Measurements from ENCODE around the gene VPS37D. TPM values are rescaled to one million over a fixed set of nuclear protein-coding genes. Genes with fewer than 3 reads are reported as not detected.

VPS37D gene
- total and polyA plus RNA-seq, 2 experiments from 2014 or later, result 2.2 to 7.0 TPM

DNA sequence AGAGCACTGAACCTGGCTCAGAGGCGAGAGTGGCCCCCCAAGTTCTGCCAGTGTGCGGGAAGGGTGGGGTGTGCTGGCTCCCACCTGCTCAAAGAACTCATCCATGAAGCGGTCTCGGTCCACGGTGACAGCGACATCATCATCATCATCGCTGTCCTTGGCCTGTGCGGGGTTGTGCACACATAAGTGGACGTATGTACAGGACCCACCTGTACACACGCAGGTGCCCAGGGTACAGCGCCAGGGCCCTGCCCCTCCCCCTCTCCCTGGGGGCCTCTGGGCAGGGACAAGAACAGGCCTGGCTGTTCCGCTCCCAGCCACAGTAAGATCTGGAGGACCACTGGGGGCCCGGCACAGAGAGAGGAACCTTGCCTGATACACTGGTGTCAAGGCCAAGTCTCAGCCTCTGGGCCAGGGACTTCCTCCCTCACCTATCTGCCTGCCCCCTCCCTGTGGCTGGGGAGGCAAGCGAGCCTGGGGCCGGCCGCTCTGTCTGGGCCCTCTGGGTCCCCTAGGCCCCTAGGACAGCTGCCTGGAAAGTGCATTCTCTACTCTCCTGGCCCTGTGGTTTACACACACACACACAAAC is 41.4 kb downstream of the VPS37D start:
- Mint-ChIP-seq H3K27me3 (ENCODE audit: insufficient read depth, low read depth, poor library complexity) (peaks cover 9% of the 10 kb centered on the region), H3K4me3 (no peak overlapping the region), H3K9me3 (no peaks in the 10 kb centered on the region), H3K4me1 (peaks cover 16% of the 10 kb centered on the region), H3K36me3 (ENCODE audit: low read depth) (no peaks in the 10 kb centered on the region), H3K27ac (no peak overlapping the region)
- DNase-seq (ENCODE audit: low spot score) (no peak), ATAC-seq (no peak)
- Histone ChIP-seq H3K79me2 (replicated peaks; ENCODE audit: insufficient read depth) (no peaks in the 10 kb centered on the region), H3K27me3 (ENCODE audit: insufficient read depth) (no peaks in the 10 kb centered on the region), H3F3A (replicated peaks; ENCODE audit: low read depth) (no peaks in the 10 kb centered on the region), H3K4me2 (no peak overlapping the region), H3K9me2 (ENCODE audit: insufficient read depth) (no peaks in the 10 kb centered on the region), H3K4me3 (no peak overlapping the region), H3K4me1 (ENCODE audit: insufficient read depth) (peaks cover 8% of the 10 kb centered on the region), H3K27ac (ENCODE audit: low read depth) (no peak overlapping the region), H3K36me3 (ENCODE audit: insufficient read depth) (no peaks in the 10 kb centered on the region), H4K20me1 (replicated peaks; ENCODE audit: insufficient read depth) (no peaks in the 10 kb centered on the region; the same call in 1 of the 2 replicates), H2AFZ (no peak overlapping the region)
- TF ChIP-seq ZNF331 (CRISPR knock-in tag; IDR thresholded peaks at IDR 0.05; ENCODE audit: low read depth), result no peak
- TF ChIP-seq, protein P1, sequence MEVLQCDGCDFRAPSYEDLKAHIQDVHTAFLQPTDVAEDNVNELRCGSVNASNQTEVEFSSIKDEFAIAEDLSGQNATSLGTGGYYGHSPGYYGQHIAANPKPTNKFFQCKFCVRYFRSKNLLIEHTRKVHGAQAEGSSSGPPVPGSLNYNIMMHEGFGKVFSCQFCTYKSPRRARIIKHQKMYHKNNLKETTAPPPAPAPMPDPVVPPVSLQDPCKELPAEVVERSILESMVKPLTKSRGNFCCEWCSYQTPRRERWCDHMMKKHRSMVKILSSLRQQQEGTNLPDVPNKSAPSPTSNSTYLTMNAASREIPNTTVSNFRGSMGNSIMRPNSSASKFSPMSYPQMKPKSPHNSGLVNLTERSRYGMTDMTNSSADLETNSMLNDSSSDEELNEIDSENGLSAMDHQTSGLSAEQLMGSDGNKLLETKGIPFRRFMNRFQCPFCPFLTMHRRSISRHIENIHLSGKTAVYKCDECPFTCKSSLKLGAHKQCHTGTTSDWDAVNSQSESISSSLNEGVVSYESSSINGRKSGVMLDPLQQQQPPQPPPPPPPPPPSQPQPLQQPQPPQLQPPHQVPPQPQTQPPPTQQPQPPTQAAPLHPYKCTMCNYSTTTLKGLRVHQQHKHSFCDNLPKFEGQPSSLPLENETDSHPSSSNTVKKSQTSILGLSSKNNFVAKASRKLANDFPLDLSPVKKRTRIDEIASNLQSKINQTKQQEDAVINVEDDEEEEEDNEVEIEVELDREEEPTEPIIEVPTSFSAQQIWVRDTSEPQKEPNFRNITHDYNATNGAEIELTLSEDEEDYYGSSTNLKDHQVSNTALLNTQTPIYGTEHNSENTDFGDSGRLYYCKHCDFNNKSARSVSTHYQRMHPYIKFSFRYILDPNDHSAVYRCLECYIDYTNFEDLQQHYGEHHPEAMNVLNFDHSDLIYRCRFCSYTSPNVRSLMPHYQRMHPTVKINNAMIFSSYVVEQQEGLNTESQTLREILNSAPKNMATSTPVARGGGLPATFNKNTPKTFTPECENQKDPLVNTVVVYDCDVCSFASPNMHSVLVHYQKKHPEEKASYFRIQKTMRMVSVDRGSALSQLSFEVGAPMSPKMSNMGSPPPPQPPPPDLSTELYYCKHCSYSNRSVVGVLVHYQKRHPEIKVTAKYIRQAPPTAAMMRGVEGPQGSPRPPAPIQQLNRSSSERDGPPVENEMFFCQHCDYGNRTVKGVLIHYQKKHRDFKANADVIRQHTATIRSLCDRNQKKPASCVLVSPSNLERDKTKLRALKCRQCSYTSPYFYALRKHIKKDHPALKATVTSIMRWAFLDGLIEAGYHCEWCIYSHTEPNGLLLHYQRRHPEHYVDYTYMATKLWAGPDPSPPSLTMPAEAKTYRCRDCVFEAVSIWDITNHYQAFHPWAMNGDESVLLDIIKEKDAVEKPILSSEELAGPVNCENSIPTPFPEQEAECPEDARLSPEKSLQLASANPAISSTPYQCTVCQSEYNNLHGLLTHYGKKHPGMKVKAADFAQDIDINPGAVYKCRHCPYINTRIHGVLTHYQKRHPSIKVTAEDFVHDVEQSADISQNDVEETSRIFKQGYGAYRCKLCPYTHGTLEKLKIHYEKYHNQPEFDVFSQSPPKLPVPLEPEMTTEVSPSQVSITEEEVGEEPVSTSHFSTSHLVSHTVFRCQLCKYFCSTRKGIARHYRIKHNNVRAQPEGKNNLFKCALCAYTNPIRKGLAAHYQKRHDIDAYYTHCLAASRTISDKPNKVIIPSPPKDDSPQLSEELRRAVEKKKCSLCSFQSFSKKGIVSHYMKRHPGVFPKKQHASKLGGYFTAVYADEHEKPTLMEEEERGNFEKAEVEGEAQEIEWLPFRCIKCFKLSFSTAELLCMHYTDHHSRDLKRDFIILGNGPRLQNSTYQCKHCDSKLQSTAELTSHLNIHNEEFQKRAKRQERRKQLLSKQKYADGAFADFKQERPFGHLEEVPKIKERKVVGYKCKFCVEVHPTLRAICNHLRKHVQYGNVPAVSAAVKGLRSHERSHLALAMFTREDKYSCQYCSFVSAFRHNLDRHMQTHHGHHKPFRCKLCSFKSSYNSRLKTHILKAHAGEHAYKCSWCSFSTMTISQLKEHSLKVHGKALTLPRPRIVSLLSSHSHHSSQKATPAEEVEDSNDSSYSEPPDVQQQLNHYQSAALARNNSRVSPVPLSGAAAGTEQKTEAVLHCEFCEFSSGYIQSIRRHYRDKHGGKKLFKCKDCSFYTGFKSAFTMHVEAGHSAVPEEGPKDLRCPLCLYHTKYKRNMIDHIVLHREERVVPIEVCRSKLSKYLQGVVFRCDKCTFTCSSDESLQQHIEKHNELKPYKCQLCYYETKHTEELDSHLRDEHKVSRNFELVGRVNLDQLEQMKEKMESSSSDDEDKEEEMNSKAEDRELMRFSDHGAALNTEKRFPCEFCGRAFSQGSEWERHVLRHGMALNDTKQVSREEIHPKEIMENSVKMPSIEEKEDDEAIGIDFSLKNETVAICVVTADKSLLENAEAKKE (CRISPR knock-in tag; IDR thresholded peaks at IDR 0.05), result no peak
- TF ChIP-seq EZH2 (IDR thresholded peaks at IDR 0.05; ENCODE audit: low read depth, unreplicated experiment), result no peak
- no peak for TF ChIP-seq NANOG (IDR thresholded peaks at IDR 0.05; ENCODE audit: borderline replicate concordance)
- TF ChIP-seq ZNF114 (CRISPR knock-in tag; IDR thresholded peaks at IDR 0.05), result no peak
- TF ChIP-seq, protein P2, sequence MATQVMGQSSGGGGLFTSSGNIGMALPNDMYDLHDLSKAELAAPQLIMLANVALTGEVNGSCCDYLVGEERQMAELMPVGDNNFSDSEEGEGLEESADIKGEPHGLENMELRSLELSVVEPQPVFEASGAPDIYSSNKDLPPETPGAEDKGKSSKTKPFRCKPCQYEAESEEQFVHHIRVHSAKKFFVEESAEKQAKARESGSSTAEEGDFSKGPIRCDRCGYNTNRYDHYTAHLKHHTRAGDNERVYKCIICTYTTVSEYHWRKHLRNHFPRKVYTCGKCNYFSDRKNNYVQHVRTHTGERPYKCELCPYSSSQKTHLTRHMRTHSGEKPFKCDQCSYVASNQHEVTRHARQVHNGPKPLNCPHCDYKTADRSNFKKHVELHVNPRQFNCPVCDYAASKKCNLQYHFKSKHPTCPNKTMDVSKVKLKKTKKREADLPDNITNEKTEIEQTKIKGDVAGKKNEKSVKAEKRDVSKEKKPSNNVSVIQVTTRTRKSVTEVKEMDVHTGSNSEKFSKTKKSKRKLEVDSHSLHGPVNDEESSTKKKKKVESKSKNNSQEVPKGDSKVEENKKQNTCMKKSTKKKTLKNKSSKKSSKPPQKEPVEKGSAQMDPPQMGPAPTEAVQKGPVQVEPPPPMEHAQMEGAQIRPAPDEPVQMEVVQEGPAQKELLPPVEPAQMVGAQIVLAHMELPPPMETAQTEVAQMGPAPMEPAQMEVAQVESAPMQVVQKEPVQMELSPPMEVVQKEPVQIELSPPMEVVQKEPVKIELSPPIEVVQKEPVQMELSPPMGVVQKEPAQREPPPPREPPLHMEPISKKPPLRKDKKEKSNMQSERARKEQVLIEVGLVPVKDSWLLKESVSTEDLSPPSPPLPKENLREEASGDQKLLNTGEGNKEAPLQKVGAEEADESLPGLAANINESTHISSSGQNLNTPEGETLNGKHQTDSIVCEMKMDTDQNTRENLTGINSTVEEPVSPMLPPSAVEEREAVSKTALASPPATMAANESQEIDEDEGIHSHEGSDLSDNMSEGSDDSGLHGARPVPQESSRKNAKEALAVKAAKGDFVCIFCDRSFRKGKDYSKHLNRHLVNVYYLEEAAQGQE (IDR thresholded peaks at IDR 0.05; ENCODE audit: unreplicated experiment), result no peak
- TF ChIP-seq CREB1 (CRISPR knock-in tag; IDR thresholded peaks at IDR 0.05; ENCODE audit: low read depth), result no peak

Data from GM23338 (cell line).